NCI-H82 (cell line): ENCODE results near the gene FOXRED1.

Experiments
- DNase-seq: peaks from one replicate; lab custom pipeline; 2025; lab: John Stamatoyannopoulos, UW

FOXRED1 gene

DNA sequence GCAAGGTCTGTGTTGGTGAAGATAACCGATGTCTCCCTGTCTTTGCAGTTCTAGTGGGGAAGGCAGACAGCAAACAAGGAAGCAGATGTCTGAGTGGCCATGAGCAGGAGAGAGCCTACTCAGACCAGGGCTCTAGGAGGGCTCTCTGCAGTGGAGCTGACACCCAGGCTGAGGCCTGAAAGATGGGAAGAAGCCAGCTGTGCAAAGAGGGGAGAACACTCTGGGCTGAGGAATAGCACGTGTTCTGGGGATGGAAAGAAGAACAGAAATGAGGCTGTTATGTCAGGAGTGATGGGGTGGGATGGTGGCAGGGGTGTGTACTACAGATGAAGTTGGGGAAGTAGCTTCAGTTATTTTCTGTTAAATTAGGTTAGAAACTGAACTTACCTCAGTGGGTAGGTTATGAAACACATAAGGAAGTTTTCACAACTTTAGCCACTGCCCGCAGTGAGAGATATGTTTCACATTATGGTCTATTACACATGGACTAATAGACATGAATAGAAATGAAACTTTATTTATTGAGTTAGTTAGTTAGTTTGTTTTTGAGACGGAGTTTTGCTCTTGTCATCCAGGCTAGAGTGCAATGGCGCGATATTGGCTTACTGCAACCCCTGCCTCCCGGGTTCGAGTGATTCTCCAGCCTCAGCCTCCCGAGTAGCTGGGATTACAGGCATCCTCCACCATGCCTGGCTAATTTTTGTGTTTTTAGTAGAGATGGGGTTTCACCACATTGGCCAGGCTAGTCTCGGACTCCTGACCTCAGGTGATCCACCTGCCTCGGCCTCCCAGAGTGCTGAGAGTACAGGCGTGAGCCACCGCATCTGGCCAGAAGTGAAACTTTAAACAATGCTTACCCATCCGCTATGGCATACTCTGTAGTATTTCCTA lies 42.7 kb downstream of the FOXRED1 start:
- no peak for DNase-seq

DNA sequence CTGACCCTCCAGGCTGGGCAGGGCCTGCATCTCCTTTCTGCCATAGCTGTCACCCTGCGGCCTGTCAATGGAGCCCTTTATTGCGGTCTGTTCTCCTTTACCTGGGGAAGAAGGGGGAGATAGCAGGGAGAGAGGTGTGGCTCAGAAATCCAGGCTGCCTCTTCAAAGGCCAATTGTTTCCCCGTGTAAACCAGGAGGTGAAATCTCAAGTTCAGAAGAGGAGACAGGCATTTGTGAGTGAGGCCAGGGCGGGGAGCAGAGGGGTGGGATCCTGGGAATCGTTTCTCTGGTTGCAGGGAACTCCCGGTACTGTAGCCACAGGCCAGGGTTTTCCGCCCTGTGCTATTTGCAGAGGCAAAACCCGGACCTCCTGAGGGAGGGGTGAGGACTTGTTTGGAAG lies 44.0 kb downstream of the FOXRED1 start:
- DNase-seq = no peak

GRCh38 chr11:126313826-126314225 lies 44.9 kb downstream of the FOXRED1 start:
- no peak for DNase-seq

DNA sequence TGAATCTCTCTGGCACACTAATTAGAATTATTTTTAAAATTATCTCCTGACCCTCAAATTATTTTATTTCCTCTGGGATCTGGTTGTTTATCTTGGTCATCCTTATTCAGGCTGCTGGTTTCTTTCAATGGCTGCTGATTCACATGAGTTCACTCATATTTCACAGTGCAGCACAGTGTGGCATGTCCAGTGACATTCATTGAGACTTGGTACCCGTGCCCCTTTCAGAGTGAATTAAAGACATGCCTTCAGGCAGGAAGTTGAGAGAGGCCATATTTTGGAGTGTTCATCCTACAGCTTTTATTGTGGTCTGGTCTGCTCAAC lies 48.4 kb downstream of the FOXRED1 start:
- no peak for DNase-seq

DNA sequence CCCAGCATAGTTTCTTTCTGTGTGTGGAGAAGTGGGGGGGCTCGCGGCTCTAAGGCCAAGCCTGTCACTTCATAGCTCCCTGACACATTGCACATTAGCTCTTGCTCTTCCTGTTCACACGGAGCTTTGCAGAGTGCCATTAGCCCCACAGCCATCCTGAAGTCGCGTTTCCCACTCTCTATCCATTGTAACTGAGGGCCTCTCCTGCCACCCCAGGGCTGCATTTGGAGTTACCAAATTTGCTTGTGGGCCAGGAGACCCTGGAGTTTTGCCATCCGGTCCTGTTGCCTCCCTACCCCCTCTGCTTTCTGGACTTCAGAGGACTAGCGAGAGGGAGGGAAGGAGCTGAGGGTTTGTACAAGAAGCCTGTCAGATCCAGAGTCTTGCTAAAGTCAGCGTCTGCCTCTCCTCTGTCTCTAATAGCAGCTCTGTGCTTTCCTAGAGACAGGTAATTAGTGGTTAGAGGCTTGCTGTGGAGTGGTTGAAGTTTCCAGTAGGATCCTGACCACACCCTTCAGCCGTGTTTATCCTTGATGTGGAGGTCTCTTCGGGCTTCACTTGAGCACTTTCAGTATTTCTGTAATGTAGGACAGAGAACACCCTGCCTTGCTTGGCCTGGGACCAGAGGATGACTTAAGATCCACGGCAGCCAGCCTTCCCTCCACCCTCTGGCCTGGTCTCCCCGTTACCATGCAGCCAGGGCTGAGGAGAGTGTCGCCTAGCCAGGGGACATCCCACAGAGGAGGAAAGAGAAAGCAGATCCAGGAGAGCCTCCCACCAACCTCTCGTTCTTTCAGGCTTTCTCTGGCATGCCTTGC lies 49.0 kb downstream of the FOXRED1 start:
- no peak for DNase-seq

DNA sequence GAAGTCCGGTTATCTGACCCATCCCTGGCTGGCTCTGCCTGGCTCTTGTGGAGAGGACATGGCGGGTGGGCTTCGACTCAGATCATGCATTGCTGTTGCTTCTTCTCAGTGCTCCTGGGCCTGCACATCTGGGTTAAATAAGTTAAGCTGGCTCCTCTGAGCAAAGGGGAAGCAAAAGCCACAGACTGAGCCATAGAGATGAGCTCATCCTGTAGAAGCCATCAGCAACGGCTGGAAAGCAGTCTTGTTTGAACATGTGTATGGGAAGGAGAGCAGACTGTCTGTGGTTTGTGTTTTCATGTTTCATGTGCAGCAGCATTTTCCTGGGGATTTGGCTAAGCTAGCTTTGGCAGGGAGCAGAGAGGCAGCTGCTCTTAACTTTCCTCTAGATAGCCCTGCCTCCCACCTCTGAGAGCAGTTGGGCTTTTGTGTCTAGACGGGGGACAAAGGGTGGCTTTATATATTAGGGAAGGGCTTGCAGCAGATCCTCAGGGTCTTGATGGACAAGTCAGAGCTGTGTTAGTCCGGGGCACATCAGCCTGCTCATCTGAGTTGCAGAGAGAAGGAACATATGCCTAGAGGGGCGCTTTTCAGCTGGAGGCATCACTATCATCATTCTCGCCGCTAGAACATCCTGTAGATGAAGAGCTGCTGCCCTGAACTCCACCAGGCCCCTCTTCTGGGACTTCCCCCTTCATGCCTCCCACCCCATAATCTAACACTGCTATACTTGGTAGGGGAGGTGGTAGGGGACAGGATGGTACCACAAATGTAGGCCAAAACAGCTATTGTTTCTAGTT lies 49.8 kb downstream of the FOXRED1 start:
- DNase-seq = peak; percentile 34

DNA sequence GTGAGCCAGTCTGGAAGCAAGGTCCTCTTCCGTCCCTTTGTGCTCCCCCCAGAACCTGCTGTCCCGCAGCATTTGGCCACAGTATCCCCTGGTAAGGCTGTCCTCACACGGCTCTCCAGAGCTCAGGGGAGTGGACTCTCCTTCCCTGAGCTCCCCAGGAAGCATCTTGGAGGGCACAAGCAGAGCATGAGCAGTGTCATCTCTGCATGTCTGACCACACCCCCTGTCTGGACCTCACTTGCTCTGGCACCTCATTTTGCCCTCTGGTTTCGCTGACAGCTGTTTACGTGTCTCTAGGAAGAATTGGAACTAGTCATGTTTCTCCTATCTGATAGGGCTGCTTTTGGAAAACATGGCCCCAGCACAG lies 50.4 kb downstream of the FOXRED1 start:
- DNase-seq = no peak

DNA sequence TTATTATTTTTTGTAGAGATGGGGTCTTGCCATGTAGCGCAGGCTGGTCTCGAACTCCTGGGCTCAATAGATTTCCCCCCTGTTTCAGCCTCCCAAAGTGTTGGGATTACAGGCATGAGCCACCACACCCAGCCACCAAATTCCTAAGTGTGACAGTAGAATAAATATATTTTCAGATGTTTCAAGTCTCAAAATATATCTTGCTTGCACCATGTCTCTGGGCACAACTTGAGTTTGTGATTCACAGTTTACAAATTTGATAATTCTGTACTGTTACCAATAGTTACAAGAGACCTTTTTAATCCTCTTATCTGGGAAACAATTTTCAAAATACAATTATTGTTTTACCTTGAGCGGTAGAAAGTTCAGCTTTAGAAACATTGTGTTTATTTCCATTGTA lies 54.0 kb downstream of the FOXRED1 start:
- no peak for DNase-seq

- DNase-seq = no peak
These were observed 58.5 kb downstream of the FOXRED1 start for GRCh38 chr11:126327281-126328000.
